GM12878 (cell line): ENCODE results near the gene ARFGAP2. TPM values are rescaled to one million over a fixed set of nuclear protein-coding genes. Genes with fewer than 3 reads are reported as not detected.
"Not testable (repeated sequence)": the region's sequence is repeated elsewhere in the genome, so short reads cannot be mapped to it uniquely, and the experiment has no call there.

Experiments
- ATAC-seq: fragments of 200-7000 bp; cut with Tn5 transposase; 3 replicates; pipeline ENCODE4 v1.9.1; 2020; ENCODE audit warnings: mild to moderate bottlenecking, moderate library complexity
- BruUV-seq: library from RNA; stranded (reverse); fragments of 400-500 nt; replicated peaks from 2 replicates; lab custom pipeline; 2021; lab: Mats Ljungman, UMichigan
- CTCF ChIA-PET: fragments of 300-600 bp; sonication (Branson Sonifier 250); formaldehyde crosslinking; extraction: SDS; loops from one replicate; lab custom pipeline; 2021; ENCODE audit warnings: inconsistent platforms; lab: Yijun Ruan, JAX
- POLR2A ChIA-PET: fragments of 350-600 bp; formaldehyde crosslinking; extraction: SDS; loops from one replicate; lab custom pipeline; 2021; ENCODE audit warnings: inconsistent platforms; lab: Charles Lee
- RAD21 ChIA-PET: fragments of 300-600 bp; sonication (Branson Sonifier 250); formaldehyde crosslinking; loops from one replicate; lab custom pipeline; 2023; ENCODE audit warnings: antibody characterized with exemption; ENCODE audit not compliant: unreplicated experiment; lab: Charles Lee
- SMC1A ChIA-PET: fragments of 300-600 bp; sonication (Branson Sonifier 250); formaldehyde crosslinking; loops from one replicate; lab custom pipeline; 2023; ENCODE audit not compliant: unreplicated experiment, uncharacterized antibody; lab: Charles Lee
- DNase-seq: peaks from one replicate; pipeline ENCODE4 v3.0.0-alpha.2; 2011; ENCODE audit warnings: low read depth, low spot score
- FAIRE-seq: peaks from 3 replicates; lab custom pipeline; 2011; peaks lifted over from hg19 to GRCh38; lab: Jason Lieb, UNC
- H2AFZ ChIP-seq: 2 replicates; pipeline ENCODE4 v1.6.0; 2011; ENCODE audit warnings: low read depth, low read length, control low read depth; ENCODE audit not compliant: control insufficient read depth
- H3K27ac ChIP-seq: 2 replicates; pipeline ENCODE4 v1.5.1; 2011; ENCODE audit warnings: control low read depth; ENCODE audit not compliant: control insufficient read depth, insufficient read depth
- H3K27me3 ChIP-seq, 2 experiments: replicated peaks in 1 of 2; 2 replicates each; pipeline versions ENCODE4 v1.6.0 to v1.6.1; 2011; ENCODE audit warnings: low read length in 1 of 2; ENCODE audit not compliant: control insufficient read depth in 2 of 2, insufficient read depth in 2 of 2
- H3K36me3 ChIP-seq, 2 experiments: 2 replicates each; pipeline ENCODE4 v1.5.1; 2011; ENCODE audit warnings: low read length in 1 of 2; ENCODE audit not compliant: control insufficient read depth in 2 of 2, insufficient read depth in 2 of 2
- H3K4me1 ChIP-seq: 2 replicates; pipeline ENCODE4 v1.6.1; 2011; ENCODE audit warnings: mild to moderate bottlenecking, low read length, moderate library complexity, mixed read lengths; ENCODE audit not compliant: control insufficient read depth, insufficient read depth
- H3K4me2 ChIP-seq: 2 replicates; pipeline ENCODE4 v1.6.0; 2011; ENCODE audit warnings: control low read depth; ENCODE audit not compliant: control insufficient read depth, insufficient read depth
- H3K4me3 ChIP-seq: fragments of 200-600 bp; sonication (generic); 2 replicates; pipeline ENCODE4 v1.5.1; 2016
- H3K79me2 ChIP-seq: 2 replicates; pipeline ENCODE4 v1.6.0; 2011; ENCODE audit warnings: low read length; ENCODE audit not compliant: control insufficient read depth, insufficient read depth
- H3K9ac ChIP-seq: 2 replicates; pipeline ENCODE4 v1.8.0; 2011; ENCODE audit warnings: low read length, control low read depth, mixed read lengths; ENCODE audit not compliant: control insufficient read depth, insufficient read depth
- H3K9me3 ChIP-seq: replicated peaks from 3 replicates; pipeline ENCODE4 v1.5.1; 2011; ENCODE audit warnings: mild to moderate bottlenecking, low read length; ENCODE audit not compliant: control insufficient read depth, insufficient read depth
- H4K20me1 ChIP-seq: 2 replicates; pipeline ENCODE4 v1.6.0; 2011; ENCODE audit not compliant: control insufficient read depth, insufficient read depth
- WGBS: methylation state at CpG from one replicate; pipeline ENCODE4 v1.1.6; 2016; ENCODE audit warnings: low lambda C conversion rate; ENCODE audit not compliant: insufficient replicate concordance, insufficient coverage; ENCODE audit errors: missing lambda C conversion rate; 5-methylcytosine and 5-hydroxymethylcytosine counted together
- in situ Hi-C: fragments of 300-500 bp; cut with MboI; formaldehyde crosslinking; loops from 9 replicates; pipeline ENCODE4 v1.14.3; 2018; ENCODE audit warnings: mixed read lengths
- intact Hi-C: fragments of 100-400 bp; cut with micrococcal nuclease; formaldehyde crosslinking; loops from one replicate; pipeline ENCODE4 v1.14.2; 2022; ENCODE audit not compliant: unreplicated experiment
- microRNA-seq: library from miRNA; unstranded; fragments of <30 nt; microRNA quantifications from one replicate; pipeline ENCODE4, GENCODE V29; 2018
- polyA plus RNA-seq, 11 experiments: library from polyadenylated mRNA; depleted of rRNA in 4 of 11; unstranded in 6 of 11; stranded (reverse) in 5 of 11; fragments of >200 nt; fragmentation: Nextera tagmentation in 4 of 11; fragmentation: Illumina TruSeq in 1 of 11; extraction: Ambion mirVana in 4 of 11; extraction: Trizol in 1 of 11; gene quantifications; 1 replicate in 1 of 11; 2 replicates in 10 of 11; pipeline versions ENCODE4 v1.2.1 to v1.2.3, GENCODE V29; 2011 to 2016; ENCODE audit warnings: inconsistent platforms in 2 of 11, missing spikeins in 2 of 11, low read depth in 1 of 11
- small RNA-seq: library from RNA; depleted of rRNA; stranded (forward); fragments of <200 nt; gene quantifications from one replicate; pipeline ENCODE3, GENCODE V24; 2014
- total RNA-seq, 4 experiments: library from RNA; depleted of rRNA in 3 of 4; stranded (reverse); fragments of >200 nt in 3 of 4; fragmentation: Illumina TruSeq in 1 of 4; extraction: Trizol in 1 of 4; gene quantifications; 2 replicates each; pipeline versions ENCODE4 v1.2.1 to v1.2.3, GENCODE V29; 2013 to 2021

ARFGAP2 gene
- total and polyA plus RNA-seq, 10 of the 15 experiments (the other 5 are each of a cell fraction or from before 2014, with no cell fraction given), result 20.9 to 100 (median 75.5) TPM

- FAIRE-seq, H3K4me3 ChIP-seq, H2AFZ ChIP-seq, H3K27ac ChIP-seq, H3K9me3 ChIP-seq, ATAC-seq, H4K20me1 ChIP-seq, H3K4me2 ChIP-seq, BruUV-seq, H3K79me2 ChIP-seq, intact Hi-C loops, in situ Hi-C loops, H3K9ac ChIP-seq, CTCF ChIA-PET, H3K4me1 ChIP-seq, H3K27me3 ChIP-seq, DNase-seq, H3K36me3 ChIP-seq: not testable (repeated sequence)
- ChIA-PET RAD21 (interaction anchor here (0.6 to 2.1 kb wide), 2 partner anchors 34 to 1343 kb away, joined by 4 read pairs; no protein-coding TSS in a partner anchor), POLR2A (interaction anchor here (0.6 kb wide), 1 partner anchor 493 kb away, joined by 4 read pairs; no protein-coding TSS in a partner anchor), SMC1A (interaction anchor here (0.7 kb wide), 1 partner anchor 13 kb away, joined by 4 read pairs; no protein-coding TSS in a partner anchor)
- WGBS, result 67% methylated on average over 20 of the region's 20 CpGs
These were observed 57.6 kb downstream of the ARFGAP2 start for GRCh38 chr11:47118958-47119688.

Small RNAs within 50 kb of the gene (microRNA-seq; reads per million reads assigned to microRNA genes)
- not detected for gene MIR6745

Small RNAs within 50 kb of the gene (small RNA-seq; reads per million reads assigned to genes)
- not detected for gene MIR6745

Other genes starting within 250 kb of the ARFGAP2 start
Only the 7 nearest of the 10 such genes appear.
- gene PACSIN3, start 9.6 kb upstream of the ARFGAP2 start, total RNA-seq (2014; rRNA removed), result 0.23 and 0.60 TPM in 2 replicates
- 0.22 and 0.55 TPM in 2 replicates for gene PACSIN3, start 9.6 kb upstream of the ARFGAP2 start, total RNA-seq (2014; rRNA removed; fragmentation: Illumina TruSeq; extraction: Trizol)
- gene PACSIN3, start 9.6 kb upstream of the ARFGAP2 start, total RNA-seq (2021), result 0.43 and 0.82 TPM in 2 replicates
- gene PACSIN3, start 9.6 kb upstream of the ARFGAP2 start, polyA plus RNA-seq (2011; rRNA removed), result 0.12 and 0.16 TPM in 2 replicates
- gene PACSIN3, start 9.6 kb upstream of the ARFGAP2 start, polyA plus RNA-seq (2014; fragmentation: Illumina TruSeq; extraction: Trizol), result 0.18 TPM in 1 of 2 replicates, not detected in the other
- under 1 TPM in 1 of 2 experiments, not detected in 1; 0.05 TPM for gene PACSIN3, start 9.6 kb upstream of the ARFGAP2 start, polyA plus RNA-seq (2014; fragmentation: Nextera tagmentation; extraction: Ambion mirVana)
- gene PACSIN3, start 9.6 kb upstream of the ARFGAP2 start, polyA plus RNA-seq (2014; rRNA removed), result 0.38 and 0.60 TPM in 2 replicates
- under 1 TPM; 0.09 to 0.55 TPM for gene PACSIN3, start 9.6 kb upstream of the ARFGAP2 start, polyA plus RNA-seq (2016; fragmentation: Nextera tagmentation; extraction: Ambion mirVana)
- 114 and 121 TPM in 2 replicates for gene DDB2, start 38.1 kb upstream of the ARFGAP2 start, total RNA-seq (2014; rRNA removed)
- 109 and 112 TPM in 2 replicates for gene DDB2, start 38.1 kb upstream of the ARFGAP2 start, total RNA-seq (2014; rRNA removed; fragmentation: Illumina TruSeq; extraction: Trizol)
- 105 and 116 TPM in 2 replicates for gene DDB2, start 38.1 kb upstream of the ARFGAP2 start, total RNA-seq (2021)
- gene DDB2, start 38.1 kb upstream of the ARFGAP2 start, polyA plus RNA-seq (2011; rRNA removed), result 168 and 187 TPM in 2 replicates
- 110 and 118 TPM in 2 replicates for gene DDB2, start 38.1 kb upstream of the ARFGAP2 start, polyA plus RNA-seq (2014; fragmentation: Illumina TruSeq; extraction: Trizol)
- 100 to 1,000 TPM in 1 of 2 experiments, 10 to 100 TPM in 1; 94.2 to 127 TPM for gene DDB2, start 38.1 kb upstream of the ARFGAP2 start, polyA plus RNA-seq (2014; fragmentation: Nextera tagmentation; extraction: Ambion mirVana)
- 134 and 151 TPM in 2 replicates for gene DDB2, start 38.1 kb upstream of the ARFGAP2 start, polyA plus RNA-seq (2014; rRNA removed)
- 100 to 1,000 TPM; 155 to 157 TPM for gene DDB2, start 38.1 kb upstream of the ARFGAP2 start, polyA plus RNA-seq (2016; fragmentation: Nextera tagmentation; extraction: Ambion mirVana)
- gene ACP2, start 71.9 kb upstream of the ARFGAP2 start, total RNA-seq (2014; rRNA removed), result 7.2 and 10.6 TPM in 2 replicates
- gene ACP2, start 71.9 kb upstream of the ARFGAP2 start, total RNA-seq (2014; rRNA removed; fragmentation: Illumina TruSeq; extraction: Trizol), result 5.0 and 5.6 TPM in 2 replicates
- gene ACP2, start 71.9 kb upstream of the ARFGAP2 start, total RNA-seq (2021), result 9.6 and 10.3 TPM in 2 replicates
- 3.4 and 8.0 TPM in 2 replicates for gene ACP2, start 71.9 kb upstream of the ARFGAP2 start, polyA plus RNA-seq (2011; rRNA removed)
- gene ACP2, start 71.9 kb upstream of the ARFGAP2 start, polyA plus RNA-seq (2014; fragmentation: Illumina TruSeq; extraction: Trizol), result 3.2 and 6.0 TPM in 2 replicates
- gene ACP2, start 71.9 kb upstream of the ARFGAP2 start, polyA plus RNA-seq (2014; fragmentation: Nextera tagmentation; extraction: Ambion mirVana), result 1 to 10 TPM in 1 of 2 experiments, under 1 TPM in 1; 0.98 to 1.1 TPM
- gene ACP2, start 71.9 kb upstream of the ARFGAP2 start, polyA plus RNA-seq (2014; rRNA removed), result 11.7 and 14.3 TPM in 2 replicates
- gene ACP2, start 71.9 kb upstream of the ARFGAP2 start, polyA plus RNA-seq (2016; fragmentation: Nextera tagmentation; extraction: Ambion mirVana), result 1 to 10 TPM; 6.9 to 7.9 TPM
- 3.8 and 4.3 TPM in 2 replicates for gene NR1H3, start 81.1 kb upstream of the ARFGAP2 start, total RNA-seq (2014; rRNA removed)
- gene NR1H3, start 81.1 kb upstream of the ARFGAP2 start, total RNA-seq (2014; rRNA removed; fragmentation: Illumina TruSeq; extraction: Trizol), result 2.9 and 3.4 TPM in 2 replicates
- gene NR1H3, start 81.1 kb upstream of the ARFGAP2 start, total RNA-seq (2021), result 5.2 TPM in 2 replicates
- 4.1 and 6.2 TPM in 2 replicates for gene NR1H3, start 81.1 kb upstream of the ARFGAP2 start, polyA plus RNA-seq (2011; rRNA removed)
- gene NR1H3, start 81.1 kb upstream of the ARFGAP2 start, polyA plus RNA-seq (2014; fragmentation: Illumina TruSeq; extraction: Trizol), result 0.27 and 2.6 TPM in 2 replicates
- 1 to 10 TPM; 3.5 to 4.4 TPM for gene NR1H3, start 81.1 kb upstream of the ARFGAP2 start, polyA plus RNA-seq (2014; fragmentation: Nextera tagmentation; extraction: Ambion mirVana)
- gene NR1H3, start 81.1 kb upstream of the ARFGAP2 start, polyA plus RNA-seq (2014; rRNA removed), result 4.7 and 4.8 TPM in 2 replicates
- gene NR1H3, start 81.1 kb upstream of the ARFGAP2 start, polyA plus RNA-seq (2016; fragmentation: Nextera tagmentation; extraction: Ambion mirVana), result 1 to 10 TPM; 5.5 to 8.9 TPM
- 17.1 and 19.2 TPM in 2 replicates for gene MADD, start 93.3 kb upstream of the ARFGAP2 start, total RNA-seq (2014; rRNA removed)
- gene MADD, start 93.3 kb upstream of the ARFGAP2 start, total RNA-seq (2014; rRNA removed; fragmentation: Illumina TruSeq; extraction: Trizol), result 14.9 and 15.6 TPM in 2 replicates
- gene MADD, start 93.3 kb upstream of the ARFGAP2 start, total RNA-seq (2021), result 33.8 and 35.3 TPM in 2 replicates
- 14.4 and 26.5 TPM in 2 replicates for gene MADD, start 93.3 kb upstream of the ARFGAP2 start, polyA plus RNA-seq (2011; rRNA removed)
- 16.8 and 22.8 TPM in 2 replicates for gene MADD, start 93.3 kb upstream of the ARFGAP2 start, polyA plus RNA-seq (2014; fragmentation: Illumina TruSeq; extraction: Trizol)
- gene MADD, start 93.3 kb upstream of the ARFGAP2 start, polyA plus RNA-seq (2014; fragmentation: Nextera tagmentation; extraction: Ambion mirVana), result 1 to 10 TPM in 1 of 2 experiments, under 1 TPM in 1; 0.47 to 1.6 TPM
- gene MADD, start 93.3 kb upstream of the ARFGAP2 start, polyA plus RNA-seq (2014; rRNA removed), result 28.0 and 35.4 TPM in 2 replicates
- gene MADD, start 93.3 kb upstream of the ARFGAP2 start, polyA plus RNA-seq (2016; fragmentation: Nextera tagmentation; extraction: Ambion mirVana), result 10 to 100 TPM; 15.1 to 16.0 TPM
- gene MYBPC3, start 175.8 kb upstream of the ARFGAP2 start, total RNA-seq (2014; rRNA removed), result 0.05 TPM in 1 of 2 replicates, not detected in the other
- gene MYBPC3, start 175.8 kb upstream of the ARFGAP2 start, total RNA-seq (2014; rRNA removed; fragmentation: Illumina TruSeq; extraction: Trizol), result not detected in 2 replicates
- gene MYBPC3, start 175.8 kb upstream of the ARFGAP2 start, total RNA-seq (2021), result not detected in 2 replicates
- 0.03 TPM in 1 of 2 replicates, not detected in the other for gene MYBPC3, start 175.8 kb upstream of the ARFGAP2 start, polyA plus RNA-seq (2011; rRNA removed)
- 0.03 TPM in 1 of 2 replicates, not detected in the other for gene MYBPC3, start 175.8 kb upstream of the ARFGAP2 start, polyA plus RNA-seq (2014; fragmentation: Illumina TruSeq; extraction: Trizol)
- gene MYBPC3, start 175.8 kb upstream of the ARFGAP2 start, polyA plus RNA-seq (2014; fragmentation: Nextera tagmentation; extraction: Ambion mirVana), result not detected
- gene MYBPC3, start 175.8 kb upstream of the ARFGAP2 start, polyA plus RNA-seq (2014; rRNA removed), result 0.06 TPM in 1 of 2 replicates, not detected in the other
- gene MYBPC3, start 175.8 kb upstream of the ARFGAP2 start, polyA plus RNA-seq (2016; fragmentation: Nextera tagmentation; extraction: Ambion mirVana), result under 1 TPM in 1 of 2 experiments, not detected in 1; 0.08 TPM
- gene SPI1, start 201.7 kb upstream of the ARFGAP2 start, total RNA-seq (2014; rRNA removed), result 19.9 and 25.9 TPM in 2 replicates
- gene SPI1, start 201.7 kb upstream of the ARFGAP2 start, total RNA-seq (2014; rRNA removed; fragmentation: Illumina TruSeq; extraction: Trizol), result 5.9 and 6.5 TPM in 2 replicates
- 29.5 and 31.1 TPM in 2 replicates for gene SPI1, start 201.7 kb upstream of the ARFGAP2 start, total RNA-seq (2021)
- 3.6 and 10.2 TPM in 2 replicates for gene SPI1, start 201.7 kb upstream of the ARFGAP2 start, polyA plus RNA-seq (2011; rRNA removed)
- 1.3 and 8.8 TPM in 2 replicates for gene SPI1, start 201.7 kb upstream of the ARFGAP2 start, polyA plus RNA-seq (2014; fragmentation: Illumina TruSeq; extraction: Trizol)
- gene SPI1, start 201.7 kb upstream of the ARFGAP2 start, polyA plus RNA-seq (2014; fragmentation: Nextera tagmentation; extraction: Ambion mirVana), result under 1 TPM; 0.05 to 0.08 TPM
- gene SPI1, start 201.7 kb upstream of the ARFGAP2 start, polyA plus RNA-seq (2014; rRNA removed), result 24.5 and 30.2 TPM in 2 replicates
- gene SPI1, start 201.7 kb upstream of the ARFGAP2 start, polyA plus RNA-seq (2016; fragmentation: Nextera tagmentation; extraction: Ambion mirVana), result 10 to 100 TPM in 1 of 2 experiments, 1 to 10 TPM in 1; 9.2 to 15.0 TPM